HepG2 (cell line): Measurements from ENCODE around the gene RBCK1. TPM values are rescaled to one million over a fixed set of nuclear protein-coding genes. Genes with fewer than 3 reads are reported as not detected.

Experiments used
- ATF4 ChIP-seq, 2 experiments: fragments of 450-650 bp in 1 of 2; sonication (generic) in 1 of 2; formaldehyde crosslinking; IDR thresholded peaks; 2 replicates each; pipeline versions ENCODE4 v1.5.0 to v1.8.0; 2020 to 2022; ENCODE audit warnings: mild to moderate bottlenecking in 1 of 2, missing genetic modification reagents in 1 of 2
- CTCF ChIP-seq: sonication (generic); formaldehyde crosslinking; IDR thresholded peaks from 2 replicates; pipeline ENCODE4 v1.5.0; 2020; ENCODE audit warnings: mild to moderate bottlenecking, missing genetic modification reagents, moderate library complexity
- DBP ChIP-seq: sonication (generic); formaldehyde crosslinking; IDR thresholded peaks from 2 replicates; pipeline ENCODE4 v1.4.0; 2020; ENCODE audit warnings: missing genetic modification reagents; ENCODE audit errors: not compliant biosample characterization
- DDIT3 ChIP-seq: sonication (generic); formaldehyde crosslinking; IDR thresholded peaks from 2 replicates; pipeline ENCODE4 v1.4.0; 2020; ENCODE audit warnings: mild to moderate bottlenecking, missing genetic modification reagents
- DR1 ChIP-seq: sonication (generic); formaldehyde crosslinking; IDR thresholded peaks from 2 replicates; pipeline ENCODE4 v1.8.0; 2021; ENCODE audit warnings: mild to moderate bottlenecking, missing genetic modification reagents, inconsistent platforms
- ETV6 ChIP-seq: sonication (generic); formaldehyde crosslinking; conservative IDR thresholded peaks from 2 replicates; pipeline ENCODE4 v1.4.0; 2020; ENCODE audit warnings: missing genetic modification reagents
- LBX2 ChIP-seq: sonication (generic); formaldehyde crosslinking; IDR thresholded peaks from 2 replicates; pipeline ENCODE4 v1.5.0; 2020; ENCODE audit warnings: missing genetic modification reagents, mild to moderate bottlenecking, borderline replicate concordance
- MYC ChIP-seq: sonication (generic); formaldehyde crosslinking; IDR thresholded peaks from 2 replicates; pipeline ENCODE4 v1.9.0; 2021; ENCODE audit warnings: missing genetic modification reagents, borderline replicate concordance
- NR1H2 ChIP-seq: sonication (generic); formaldehyde crosslinking; IDR thresholded peaks from 2 replicates; pipeline ENCODE4 v1.8.1; 2022; ENCODE audit warnings: low read depth, missing genetic modification reagents, borderline replicate concordance
- USF2 ChIP-seq, 2 experiments: sonication (generic) in 1 of 2; formaldehyde crosslinking in 1 of 2; IDR thresholded peaks; 2 replicates each; pipeline versions ENCODE4 v1.5.1 to v1.6.1; 2011 to 2020; ENCODE audit warnings: borderline replicate concordance in 1 of 2, low read depth in 1 of 2, low read length in 1 of 2, mild to moderate bottlenecking in 1 of 2, missing genetic modification reagents in 1 of 2, moderate library complexity in 1 of 2
- ZBTB7B ChIP-seq: sonication (generic); formaldehyde crosslinking; IDR thresholded peaks from 2 replicates; pipeline ENCODE4 v1.4.0; 2020; ENCODE audit warnings: missing genetic modification reagents
- ZFP82 ChIP-seq: sonication (generic); formaldehyde crosslinking; IDR thresholded peaks from 2 replicates; pipeline ENCODE4 v1.5.1; 2020; ENCODE audit warnings: mild to moderate bottlenecking, missing genetic modification reagents, borderline replicate concordance
- ZMAT5 ChIP-seq: sonication (generic); formaldehyde crosslinking; IDR thresholded peaks from 2 replicates; pipeline ENCODE4 v1.5.0; 2020; ENCODE audit warnings: mild to moderate bottlenecking, low read depth, missing genetic modification reagents, borderline replicate concordance
- ZNF138 ChIP-seq: sonication (generic); formaldehyde crosslinking; IDR thresholded peaks from 2 replicates; pipeline ENCODE4 v1.5.0; 2020; ENCODE audit warnings: mild to moderate bottlenecking, low read depth, missing genetic modification reagents
- ZNF580 ChIP-seq: IDR thresholded peaks from 2 replicates; pipeline ENCODE4 v1.6.1; 2016; ENCODE audit warnings: low read depth, borderline replicate concordance
- ZNF670 ChIP-seq: sonication (generic); formaldehyde crosslinking; IDR thresholded peaks from 2 replicates; pipeline ENCODE4 v1.8.0; 2022; ENCODE audit warnings: mild to moderate bottlenecking, missing genetic modification reagents, borderline replicate concordance
- ZNF792 ChIP-seq: IDR thresholded peaks from 2 replicates; pipeline ENCODE4 v1.6.1; 2016
- ZNF841 ChIP-seq: sonication (generic); formaldehyde crosslinking; IDR thresholded peaks from 2 replicates; pipeline ENCODE4 v1.8.1; 2023; ENCODE audit warnings: missing genetic modification reagents, borderline replicate concordance
- ZSCAN12 ChIP-seq: sonication (generic); formaldehyde crosslinking; IDR thresholded peaks from 2 replicates; pipeline ENCODE4 v1.9.0; 2021; ENCODE audit warnings: mild to moderate bottlenecking, missing genetic modification reagents
- polyA plus RNA-seq, 8 experiments: library from polyadenylated mRNA; depleted of rRNA in 3 of 8; stranded (reverse) in 7 of 8; unstranded in 1 of 8; fragments of >200 nt; fragmentation: Illumina TruSeq in 4 of 8; extraction: Trizol in 4 of 8; gene quantifications; 2 replicates each; pipeline versions ENCODE4 v1.2.1 to v1.2.3, GENCODE V29; 2011 to 2016; ENCODE audit warnings: low read depth in 4 of 8, missing spikeins in 1 of 8, mixed read lengths in 1 of 8; ENCODE audit not compliant: insufficient read depth in 1 of 8
- total RNA-seq, 5 experiments: library from RNA; depleted of rRNA; stranded (reverse); fragments of >200 nt; fragmentation: Illumina TruSeq; extraction: Trizol; gene quantifications; 2 replicates each; pipeline ENCODE4 v1.2.3, GENCODE V29; 2016; ENCODE audit warnings: low read depth in 1 of 5

Gene RBCK1
- total and polyA plus RNA-seq, 2 of the 13 experiments (the other 11 are each of a cell fraction or from before 2014, with no cell fraction given): 149 to 215 TPM

GRCh38 chr20:371755-372542, 36.1 kb upstream of the RBCK1 start (continued):
- TF ChIP-seq ZBTB7B (CRISPR knock-in tag) (peak; percentile 98), ATF4 (CRISPR knock-in tag; IDR thresholded peaks at IDR 0.05) (peak; percentile 99 to 100), ZNF670 (CRISPR knock-in tag) (peak; percentile 87; the same call in 1 of the 2 replicates), ZNF580 (peak; percentile 95; the same call in 1 of the 2 replicates), ZMAT5 (CRISPR knock-in tag) (no peak), DR1 (peak; percentile 76), DDIT3 (CRISPR knock-in tag) (peak; percentile 94), ETV6 (CRISPR knock-in tag) (peak; percentile 93), DBP (CRISPR knock-in tag) (no peak), ZSCAN12 (CRISPR knock-in tag) (no peak), USF2 (IDR thresholded peaks at IDR 0.05; ENCODE audit: low read depth, low read length) (peak; percentile 55), USF2 (CRISPR knock-in tag; IDR thresholded peaks at IDR 0.05; ENCODE audit: borderline replicate concordance) (peak; percentile 81; the same call in 1 of the 2 replicates), ZFP82 (CRISPR knock-in tag) (no peak), NR1H2 (CRISPR knock-in tag) (peak; percentile 41; the same call in 1 of the 2 replicates), ZNF138 (CRISPR knock-in tag) (peak; percentile 95), MYC (peak; percentile 89; the same call in 1 of the 2 replicates), LBX2 (CRISPR knock-in tag) (0 out of 2 replicates have a peak, but pooled peaks have one; percentile 21), ZNF792 (CRISPR knock-in tag) (peak; percentile 97), ZNF841 (CRISPR knock-in tag) (no peak), CTCF (CRISPR knock-in tag) (peak; percentile 66)
